ENCODE measurements around the gene GPRC5D. TPM values are rescaled to one million over a fixed set of nuclear protein-coding genes. Genes with fewer than 3 reads are reported as not detected.
A peak's percentile ranks its signal among the peaks of the same experiment; 100 is the strongest.

GPRC5D gene
- total and polyA plus RNA-seq, 8 donors, result 0.18 TPM; not detected in 7

DNA sequence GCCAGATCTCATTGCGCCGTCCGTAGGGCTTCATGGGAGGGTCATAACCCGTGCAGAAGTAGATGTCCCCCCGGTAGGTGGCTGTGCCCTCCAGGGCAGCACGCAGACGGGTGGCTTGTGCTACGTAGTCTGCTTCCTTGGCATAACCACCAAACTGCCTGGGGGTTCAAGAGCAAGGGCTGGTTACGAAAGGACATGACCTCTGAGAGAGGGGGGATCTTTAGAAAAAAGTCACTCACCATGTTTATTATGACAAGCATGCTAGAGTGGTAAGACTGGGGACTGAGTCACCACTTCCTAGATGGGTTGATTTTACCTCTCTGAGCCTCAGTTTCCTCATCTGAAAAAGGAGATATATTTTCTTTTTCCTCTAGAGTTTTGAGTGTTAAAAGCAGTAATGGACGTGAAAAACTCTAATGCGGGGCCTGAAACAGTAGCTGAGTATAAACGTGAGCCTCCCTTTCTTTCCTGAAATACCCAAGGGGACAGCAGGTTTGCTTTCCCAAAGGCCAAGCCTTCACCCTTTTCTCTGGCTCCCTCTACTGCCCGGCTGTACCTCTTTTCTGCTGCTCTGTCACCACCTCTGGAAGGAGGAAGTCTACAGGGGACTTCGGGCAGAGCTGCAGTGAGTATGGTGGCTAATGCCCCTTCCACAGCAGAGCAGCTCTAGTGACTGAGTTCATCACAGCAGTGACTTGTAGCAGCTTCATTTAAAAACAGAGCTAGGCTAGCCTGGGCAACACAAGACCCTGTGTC is 23.5 kb upstream of the GPRC5D start:
- H3K27me3 ChIP-seq, result no peaks in the 10 kb centered on the region
- H3K4me1 ChIP-seq, result peaks cover 0 to 14% (median 8%) of the 10 kb centered on the region in 4 donors
- TF ChIP-seq, protein P1, sequence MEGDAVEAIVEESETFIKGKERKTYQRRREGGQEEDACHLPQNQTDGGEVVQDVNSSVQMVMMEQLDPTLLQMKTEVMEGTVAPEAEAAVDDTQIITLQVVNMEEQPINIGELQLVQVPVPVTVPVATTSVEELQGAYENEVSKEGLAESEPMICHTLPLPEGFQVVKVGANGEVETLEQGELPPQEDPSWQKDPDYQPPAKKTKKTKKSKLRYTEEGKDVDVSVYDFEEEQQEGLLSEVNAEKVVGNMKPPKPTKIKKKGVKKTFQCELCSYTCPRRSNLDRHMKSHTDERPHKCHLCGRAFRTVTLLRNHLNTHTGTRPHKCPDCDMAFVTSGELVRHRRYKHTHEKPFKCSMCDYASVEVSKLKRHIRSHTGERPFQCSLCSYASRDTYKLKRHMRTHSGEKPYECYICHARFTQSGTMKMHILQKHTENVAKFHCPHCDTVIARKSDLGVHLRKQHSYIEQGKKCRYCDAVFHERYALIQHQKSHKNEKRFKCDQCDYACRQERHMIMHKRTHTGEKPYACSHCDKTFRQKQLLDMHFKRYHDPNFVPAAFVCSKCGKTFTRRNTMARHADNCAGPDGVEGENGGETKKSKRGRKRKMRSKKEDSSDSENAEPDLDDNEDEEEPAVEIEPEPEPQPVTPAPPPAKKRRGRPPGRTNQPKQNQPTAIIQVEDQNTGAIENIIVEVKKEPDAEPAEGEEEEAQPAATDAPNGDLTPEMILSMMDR (IDR thresholded peaks at IDR 0.05), result peak in 2 of 7 experiments; percentile 7 to 41
- no peak for TF ChIP-seq POLR2AphosphoS5 (IDR thresholded peaks at IDR 0.05)
- peaks cover 22 to 76% (median 73%) of the 10 kb centered on the region in 4 donors for H3K36me3 ChIP-seq
- no peak overlapping the region for H3K4me3 ChIP-seq
- peak overlapping the region in 4 of 5 donors; percentile 9 to 70 (median 62) for H3K27ac ChIP-seq
- intact Hi-C loops (cut with DNase I; ENCODE audit: low total_unique reads), result loop anchor here (10.0 kb wide), 1 partner anchor 61 kb away; no protein-coding TSS in a partner anchor
- DNase-seq, result peak; percentile 46 to 68
- WGBS, 5 donors, result 75 to 84% (median 79%) methylated on average over 13 to 14 of the region's 14 CpGs
- H3K9me3 ChIP-seq, result peaks cover 0 to 16% (median 11%) of the 10 kb centered on the region in 4 donors

DNA sequence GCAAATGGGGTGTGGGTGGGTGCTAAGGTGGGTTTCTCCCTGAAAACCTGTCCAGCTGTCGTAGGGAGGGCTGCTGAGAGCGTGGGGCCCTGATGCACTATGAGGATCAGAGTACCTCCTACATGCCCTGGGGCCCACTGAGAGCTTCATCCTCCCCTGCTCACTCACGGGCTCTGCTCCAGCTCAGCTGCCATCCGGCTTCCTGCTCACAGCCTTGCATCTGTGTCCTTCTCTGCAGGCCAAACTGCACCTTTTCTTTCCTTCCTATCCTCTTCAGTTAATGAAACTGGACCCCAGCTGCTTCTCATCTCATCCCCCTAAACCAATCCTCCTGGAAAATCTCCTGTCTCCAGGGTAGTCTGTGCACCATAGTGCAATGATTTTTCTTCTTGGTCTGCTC is 22.2 kb upstream of the GPRC5D start:
- Histone ChIP-seq H3K9me3 (peaks cover 0 to 16% (median 11%) of the 10 kb centered on the region in 4 donors), H3K4me3 (no peak overlapping the region), H3K27me3 (no peaks in the 10 kb centered on the region), H3K27ac (no peak overlapping the region), H3K36me3 (peaks cover 17 to 75% (median 68%) of the 10 kb centered on the region in 4 donors), H3K4me1 (peaks cover 0 to 7% (median 3%) of the 10 kb centered on the region in 4 donors)
- intact Hi-C loops (cut with DNase I; ENCODE audit: low total_unique reads), result loop anchor here (10.0 kb wide), 1 partner anchor 59 kb away; no protein-coding TSS in a partner anchor
- TF ChIP-seq POLR2A (IDR thresholded peaks at IDR 0.05) (no peak), EP300 (IDR thresholded peaks at IDR 0.05) (no peak), POLR2AphosphoS5 (IDR thresholded peaks at IDR 0.05) (no peak)
- TF ChIP-seq, protein P1 (IDR thresholded peaks at IDR 0.05), result no peak
- no peak for DNase-seq
- 89 to 100% (median 95%) methylated on average over 4 of the region's 4 CpGs for WGBS, 5 donors

DNA sequence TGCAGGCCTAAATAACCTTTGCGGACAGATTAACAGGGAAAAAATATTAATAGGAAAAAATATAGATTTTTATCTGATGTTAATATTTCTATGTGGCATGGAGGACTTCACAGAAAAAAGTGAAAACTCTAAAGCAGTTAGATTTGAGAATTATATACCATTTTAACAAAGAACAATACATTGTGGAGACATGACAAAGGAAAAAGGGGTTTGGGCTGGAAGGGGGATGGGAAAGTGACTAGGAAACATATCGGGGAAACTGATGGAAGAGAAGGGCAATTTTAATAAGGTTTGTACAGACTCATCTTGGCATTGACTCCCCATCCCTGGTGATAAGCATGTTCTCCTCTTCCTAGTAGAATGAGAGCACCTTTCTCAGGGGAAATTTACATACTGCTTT is 21.0 kb upstream of the GPRC5D start:
- WGBS, 5 donors, result 99 to 100% (median 99%) methylated on average over 2 of the region's 2 CpGs
- no peaks in the 10 kb centered on the region for H3K27me3 ChIP-seq
- no peak for TF ChIP-seq POLR2A (IDR thresholded peaks at IDR 0.05)
- no peak for TF ChIP-seq POLR2AphosphoS5 (IDR thresholded peaks at IDR 0.05)
- no peak for TF ChIP-seq EP300 (IDR thresholded peaks at IDR 0.05)
- TF ChIP-seq, protein P1 (IDR thresholded peaks at IDR 0.05), result no peak
- no peak overlapping the region for H3K27ac ChIP-seq
- intact Hi-C loops (cut with DNase I; ENCODE audit: low total_unique reads), result loop anchor here (10.0 kb wide), 1 partner anchor 58 kb away; no protein-coding TSS in a partner anchor
- peaks cover 0 to 16% (median 11%) of the 10 kb centered on the region in 4 donors for H3K9me3 ChIP-seq
- peaks cover 17 to 75% (median 68%) of the 10 kb centered on the region in 4 donors for H3K36me3 ChIP-seq
- DNase-seq, result no peak
- H3K4me3 ChIP-seq, result no peak overlapping the region
- peaks cover 0 to 7% (median 3%) of the 10 kb centered on the region in 4 donors for H3K4me1 ChIP-seq

DNA sequence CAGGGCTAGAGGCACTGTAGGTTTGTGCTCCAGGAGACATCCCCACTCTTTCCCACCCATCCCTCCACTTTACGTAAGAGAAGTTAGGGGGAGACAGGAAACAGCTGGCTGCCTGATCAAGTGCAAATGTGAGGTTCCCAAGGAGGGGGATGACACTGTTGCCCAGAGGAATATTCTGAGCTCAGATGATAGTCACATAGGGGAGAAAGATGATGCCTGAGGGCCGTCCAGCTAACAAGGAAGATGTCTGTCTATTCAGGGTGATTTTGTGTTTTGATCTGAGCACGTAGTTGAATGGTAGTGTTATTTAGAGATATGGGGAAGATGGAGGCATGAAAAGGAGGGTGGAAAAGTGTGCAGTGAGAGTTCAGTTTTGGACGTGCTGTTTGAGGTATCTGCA is 13.9 kb upstream of the GPRC5D start:
- Histone ChIP-seq H3K27ac (no peak overlapping the region), H3K4me1 (no peaks in the 10 kb centered on the region), H3K9me3 (no peaks in the 10 kb centered on the region), H3K27me3 (no peaks in the 10 kb centered on the region), H3K4me3 (no peak overlapping the region), H3K36me3 (peaks cover 5 to 42% (median 33%) of the 10 kb centered on the region in 4 donors)
- TF ChIP-seq, protein P1 (IDR thresholded peaks at IDR 0.05), result no peak
- TF ChIP-seq EP300 (IDR thresholded peaks at IDR 0.05), result no peak
- no peak for DNase-seq
- intact Hi-C loops (cut with DNase I; ENCODE audit: low total_unique reads), result no loop called here
- WGBS, 5 donors, result 67 to 82% (median 78%) methylated on average over 4 of the region's 4 CpGs
